Osteocyte (in vitro differentiated cells): ENCODE data around the gene COLQ. TPM values are rescaled to one million over a fixed set of nuclear protein-coding genes. Genes with fewer than 3 reads are reported as not detected.

Source experiments
- DNase-seq: peaks from one replicate; pipeline ENCODE4 v3.0.0; 2021; ENCODE audit warnings: mixed read lengths; ENCODE audit not compliant: unreplicated experiment; ENCODE audit errors: extremely low spot score
- H3K27ac Mint-ChIP-seq: one replicate; pipeline ENCODE4 v1.8.0; 2021; ENCODE audit warnings: mild to moderate bottlenecking, mixed read lengths; ENCODE audit not compliant: unreplicated experiment
- H3K27me3 Mint-ChIP-seq: one replicate; pipeline ENCODE4 v1.8.0; 2021; ENCODE audit warnings: mixed read lengths; ENCODE audit not compliant: unreplicated experiment
- H3K36me3 Mint-ChIP-seq: one replicate; pipeline ENCODE4 v1.8.0; 2021; ENCODE audit warnings: mixed read lengths; ENCODE audit not compliant: unreplicated experiment
- H3K4me1 Mint-ChIP-seq: one replicate; pipeline ENCODE4 v1.8.0; 2021; ENCODE audit warnings: mixed read lengths; ENCODE audit not compliant: unreplicated experiment
- H3K4me3 Mint-ChIP-seq: one replicate; pipeline ENCODE4 v1.8.0; 2021; ENCODE audit warnings: mild to moderate bottlenecking, moderate library complexity, mixed read lengths; ENCODE audit not compliant: unreplicated experiment
- H3K9me3 Mint-ChIP-seq: one replicate; pipeline ENCODE4 v1.8.0; 2021; ENCODE audit warnings: mixed read lengths; ENCODE audit not compliant: unreplicated experiment
- microRNA-seq: library from miRNA; unstranded; fragments of <30 nt; microRNA quantifications from one replicate; pipeline ENCODE4 v1.1.0, GENCODE V29; 2020; ENCODE audit not compliant: unreplicated experiment
- total RNA-seq: library from RNA; stranded (reverse); gene quantifications from 2 replicates; pipeline ENCODE4 v1.2.1, GENCODE V29; 2021
- TF ChIP-seq, protein P1 (sequence below): fragments of 200-600 bp; sonication (generic); IDR thresholded peaks from 2 replicates; pipeline ENCODE4 v1.5.0; 2021; ENCODE audit warnings: antibody characterized with exemption, mild to moderate bottlenecking, moderate library complexity

COLQ gene
- total RNA-seq, 1 donor from 2014 or later: 2.6 TPM

- TF ChIP-seq, protein P1, sequence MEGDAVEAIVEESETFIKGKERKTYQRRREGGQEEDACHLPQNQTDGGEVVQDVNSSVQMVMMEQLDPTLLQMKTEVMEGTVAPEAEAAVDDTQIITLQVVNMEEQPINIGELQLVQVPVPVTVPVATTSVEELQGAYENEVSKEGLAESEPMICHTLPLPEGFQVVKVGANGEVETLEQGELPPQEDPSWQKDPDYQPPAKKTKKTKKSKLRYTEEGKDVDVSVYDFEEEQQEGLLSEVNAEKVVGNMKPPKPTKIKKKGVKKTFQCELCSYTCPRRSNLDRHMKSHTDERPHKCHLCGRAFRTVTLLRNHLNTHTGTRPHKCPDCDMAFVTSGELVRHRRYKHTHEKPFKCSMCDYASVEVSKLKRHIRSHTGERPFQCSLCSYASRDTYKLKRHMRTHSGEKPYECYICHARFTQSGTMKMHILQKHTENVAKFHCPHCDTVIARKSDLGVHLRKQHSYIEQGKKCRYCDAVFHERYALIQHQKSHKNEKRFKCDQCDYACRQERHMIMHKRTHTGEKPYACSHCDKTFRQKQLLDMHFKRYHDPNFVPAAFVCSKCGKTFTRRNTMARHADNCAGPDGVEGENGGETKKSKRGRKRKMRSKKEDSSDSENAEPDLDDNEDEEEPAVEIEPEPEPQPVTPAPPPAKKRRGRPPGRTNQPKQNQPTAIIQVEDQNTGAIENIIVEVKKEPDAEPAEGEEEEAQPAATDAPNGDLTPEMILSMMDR: no peak
- no peaks in the 10 kb centered on the region for H3K27me3 Mint-ChIP-seq
- H3K27ac Mint-ChIP-seq: no peak overlapping the region
- DNase-seq: no peak
- no peak overlapping the region for H3K4me3 Mint-ChIP-seq
- peaks cover 6% of the 10 kb centered on the region for H3K36me3 Mint-ChIP-seq
- H3K9me3 Mint-ChIP-seq: no peaks in the 10 kb centered on the region
- no peaks in the 10 kb centered on the region for H3K4me1 Mint-ChIP-seq
These were observed 118.0 kb downstream of the COLQ start for GRCh38 chr3:15403495-15403894.

GRCh38 chr3:15401936-15402335 lies 119.6 kb downstream of the COLQ start:
- TF ChIP-seq, protein P1: no peak
- Mint-ChIP-seq H3K27ac (no peak overlapping the region), H3K4me3 (no peak overlapping the region), H3K27me3 (no peaks in the 10 kb centered on the region), H3K36me3 (peaks cover 2% of the 10 kb centered on the region), H3K9me3 (peaks cover 5% of the 10 kb centered on the region), H3K4me1 (no peaks in the 10 kb centered on the region)
- DNase-seq: no peak

Small RNA genes lying within 50 kb of the gene (microRNA-seq; reads per million reads assigned to microRNA genes)
- gene MIR4270: not detected

Other genes starting within 250 kb of the COLQ start
- gene SH3BP5, start 189.1 kb downstream of the COLQ start, total RNA-seq: 4.5 and 5.9 TPM in 2 replicates
- 20.5 and 23.9 TPM in 2 replicates for gene METTL6, start 94.2 kb downstream of the COLQ start, total RNA-seq
- 16.0 and 17.8 TPM in 2 replicates for gene EAF1, start 94.1 kb downstream of the COLQ start, total RNA-seq
- 23.7 and 24.7 TPM in 2 replicates for gene HACL1, start 79.9 kb upstream of the COLQ start, total RNA-seq
- 28.0 and 28.9 TPM in 2 replicates for gene BTD, start 80.0 kb upstream of the COLQ start, total RNA-seq